CD1c-positive myeloid dendritic cell (primary cell): Measurements from ENCODE around the gene IRF9.
A peak's percentile ranks its signal among the peaks of the same experiment; 100 is the strongest.
"Not testable (repeated sequence)": the region's sequence is repeated elsewhere in the genome, so short reads cannot be mapped to it uniquely, and the experiment has no call there.

Experiments
- DNase-seq: peaks from one replicate; pipeline ENCODE4 v3.0.0-alpha.2; 2016; ENCODE audit errors: extremely low spot score

IRF9 gene

GRCh38 chr14:24194186-24194872 is 33.3 kb downstream of the IRF9 start:
- DNase-seq: peak; percentile 42

GRCh38 chr14:24194873-24195185 is 33.8 kb downstream of the IRF9 start:
- no peak for DNase-seq

GRCh38 chr14:24195186-24196070 is 34.4 kb downstream of the IRF9 start, which contains the start of gene TM9SF1:
Gene TM9SF1 (minus strand): TSS chr14:24195441. CDS start chr14:24195019, 422 bp downstream.
- peak; percentile 88 for DNase-seq

- peak; percentile 51 for DNase-seq
Measured at GRCh38 chr14:24196071-24197055, 35.3 kb downstream of the IRF9 start.

GRCh38 chr14:24197056-24197450 is 36.0 kb downstream of the IRF9 start:
- DNase-seq: no peak

- DNase-seq: no peak
Measured at GRCh38 chr14:24198814-24199524, 37.9 kb downstream of the IRF9 start.

- DNase-seq: not testable (repeated sequence)
Measured at GRCh38 chr14:24202538-24202937, 41.5 kb downstream of the IRF9 start.

GRCh38 chr14:24203249-24203886 is 42.3 kb downstream of the IRF9 start:
- not testable (repeated sequence) for DNase-seq

GRCh38 chr14:24204163-24205146 is 43.4 kb downstream of the IRF9 start:
- no peak for DNase-seq

- no peak for DNase-seq
Measured at GRCh38 chr14:24206260-24207103, 45.4 kb downstream of the IRF9 start.

- DNase-seq: no peak
Measured at GRCh38 chr14:24207104-24207551, 46.1 kb downstream of the IRF9 start.

- no peak for DNase-seq
Measured at GRCh38 chr14:24207625-24208024, 46.6 kb downstream of the IRF9 start.

- DNase-seq: no peak
Measured at GRCh38 chr14:24211311-24211710, 50.2 kb downstream of the IRF9 start.

- peak; percentile 98 for DNase-seq
Measured at GRCh38 chr14:24212924-24213865, 52.1 kb downstream of the IRF9 start, which contains the start of gene CHMP4A. Gene CHMP4A (minus strand): TSS chr14:24213488. CDS start chr14:24213439, 49 bp downstream.

- DNase-seq: no peak
Measured at GRCh38 chr14:24213866-24214662, 53.0 kb downstream of the IRF9 start.
